Measurements from ENCODE around the gene IFNG-AS1. TPM values are rescaled to one million over a fixed set of nuclear protein-coding genes. Genes with fewer than 3 reads are reported as not detected.

IFNG-AS1 gene
- total RNA-seq, 1 donor from 2014 or later: 0.20 TPM

- Mint-ChIP-seq H3K4me3 (ENCODE audit: unreplicated experiment) (no peak overlapping the region), H3K4me1 (ENCODE audit: low read depth) (peaks cover 25% of the 10 kb centered on the region), H3K27me3 (ENCODE audit: low read depth) (no peaks in the 10 kb centered on the region), H3K36me3 (ENCODE audit: low read depth) (peaks cover 3% of the 10 kb centered on the region), H3K27ac (ENCODE audit: unreplicated experiment) (no peak overlapping the region), H3K9me3 (ENCODE audit: low read depth) (no peaks in the 10 kb centered on the region)
- TF ChIP-seq CTCF (IDR thresholded peaks at IDR 0.05): no peak
- DNase-seq (ENCODE audit: low spot score): no peak
These were observed 22.1 kb downstream of the IFNG-AS1 start for GRCh38 chr12:68011206-68011881.

GRCh38 chr12:68011882-68012207 lies 22.6 kb downstream of the IFNG-AS1 start:
- no peak for TF ChIP-seq CTCF (IDR thresholded peaks at IDR 0.05)
- Mint-ChIP-seq H3K27me3 (ENCODE audit: low read depth) (no peaks in the 10 kb centered on the region), H3K9me3 (ENCODE audit: low read depth) (no peaks in the 10 kb centered on the region), H3K36me3 (ENCODE audit: low read depth) (peaks cover 3% of the 10 kb centered on the region), H3K4me3 (ENCODE audit: unreplicated experiment) (no peak overlapping the region), H3K4me1 (ENCODE audit: low read depth) (peaks cover 22% of the 10 kb centered on the region), H3K27ac (ENCODE audit: unreplicated experiment) (no peak overlapping the region)
- DNase-seq (ENCODE audit: low spot score): no peak

- no peak overlapping the region for H3K27ac Mint-ChIP-seq (ENCODE audit: unreplicated experiment)
- H3K4me1 Mint-ChIP-seq (ENCODE audit: low read depth): peaks cover 14% of the 10 kb centered on the region
- no peak overlapping the region for H3K4me3 Mint-ChIP-seq (ENCODE audit: unreplicated experiment)
- peaks cover 3% of the 10 kb centered on the region for H3K36me3 Mint-ChIP-seq (ENCODE audit: low read depth)
- no peak for DNase-seq (ENCODE audit: low spot score)
- no peaks in the 10 kb centered on the region for H3K27me3 Mint-ChIP-seq (ENCODE audit: low read depth)
- TF ChIP-seq CTCF (IDR thresholded peaks at IDR 0.05): no peak
- no peaks in the 10 kb centered on the region for H3K9me3 Mint-ChIP-seq (ENCODE audit: low read depth)
These were observed 23.5 kb downstream of the IFNG-AS1 start for GRCh38 chr12:68012712-68013111.

GRCh38 chr12:68013181-68013580 lies 23.9 kb downstream of the IFNG-AS1 start:
- no peaks in the 10 kb centered on the region for H3K9me3 Mint-ChIP-seq (ENCODE audit: low read depth)
- no peak for DNase-seq (ENCODE audit: low spot score)

GRCh38 chr12:68016136-68016535 lies 26.9 kb downstream of the IFNG-AS1 start:
- TF ChIP-seq CTCF (IDR thresholded peaks at IDR 0.05): no peak
- no peaks in the 10 kb centered on the region for H3K9me3 Mint-ChIP-seq (ENCODE audit: low read depth)
- H3K36me3 Mint-ChIP-seq (ENCODE audit: low read depth): no peaks in the 10 kb centered on the region
- DNase-seq (ENCODE audit: low spot score): no peak
- H3K4me3 Mint-ChIP-seq (ENCODE audit: unreplicated experiment): no peak overlapping the region
- H3K27ac Mint-ChIP-seq (ENCODE audit: unreplicated experiment): no peak overlapping the region
- H3K4me1 Mint-ChIP-seq (ENCODE audit: low read depth): peaks cover 9% of the 10 kb centered on the region
- H3K27me3 Mint-ChIP-seq (ENCODE audit: low read depth): no peaks in the 10 kb centered on the region

More at GRCh38 chr12:68013181-68013580, 23.9 kb downstream of the IFNG-AS1 start:
- no peak for TF ChIP-seq CTCF (IDR thresholded peaks at IDR 0.05)
- peaks cover 3% of the 10 kb centered on the region for H3K36me3 Mint-ChIP-seq (ENCODE audit: low read depth)
- H3K4me1 Mint-ChIP-seq (ENCODE audit: low read depth): peaks cover 12% of the 10 kb centered on the region
- H3K27ac Mint-ChIP-seq (ENCODE audit: unreplicated experiment): no peak overlapping the region
- no peak overlapping the region for H3K4me3 Mint-ChIP-seq (ENCODE audit: unreplicated experiment)
- H3K27me3 Mint-ChIP-seq (ENCODE audit: low read depth): no peaks in the 10 kb centered on the region
